K562 (cell line): ENCODE data around the gene CPLX1. TPM values are rescaled to one million over a fixed set of nuclear protein-coding genes. Genes with fewer than 3 reads are reported as not detected.

Experiments used
- ATAC-seq: fragments of 200-7000 bp; cut with Tn5 transposase; 3 replicates; pipeline ENCODE4 v1.9.1; 2020; ENCODE audit warnings: moderate library complexity
- BruUV-seq: library from RNA; stranded (reverse); fragments of 400-500 nt; replicated peaks from 2 replicates; lab custom pipeline; 2021; lab: Mats Ljungman, UMichigan
- CTCF ChIA-PET: fragments of 300-600 bp; formaldehyde crosslinking; extraction: SDS; loops from one replicate; lab custom pipeline; 2021; ENCODE audit warnings: low intra/inter-chr PET ratio; lab: Yijun Ruan, JAX
- POLR2A ChIA-PET: fragments of 300-600, 350-650 bp; sonication (Branson Sonifier 250); formaldehyde crosslinking; extraction: SDS; loops from one replicate; lab custom pipeline; 2021; ENCODE audit warnings: antibody characterized with exemption, inconsistent platforms; lab: Yijun Ruan, JAX
- DNase-seq, 4 experiments: peaks; one replicate each; pipeline versions ENCODE4 v3.0.0 to v3.0.0-alpha.2; 2011 to 2018; ENCODE audit warnings: low spot score in 3 of 4, mixed read lengths in 3 of 4; ENCODE audit errors: extremely low read depth in 1 of 4
- FAIRE-seq: peaks from 2 replicates; lab custom pipeline; 2011; peaks lifted over from hg19 to GRCh38; lab: Jason Lieb, UNC
- H2AFZ ChIP-seq: 2 replicates; pipeline ENCODE4 v1.6.0; 2011; ENCODE audit warnings: low read depth, low read length, control low read depth, inconsistent platforms
- H3K27ac ChIP-seq: fragments of 200-600 bp; 3 replicates; pipeline ENCODE4 v1.8.0; 2011; ENCODE audit warnings: low read depth, mild to moderate bottlenecking, control low read depth, inconsistent platforms, low read length, moderate library complexity, mixed read lengths; ENCODE audit errors: extremely low read depth
- H3K27me3 ChIP-seq, 2 experiments: fragments of 300-600 bp in 1 of 2; 2 replicates in 1 of 2; 3 replicates in 1 of 2; pipeline versions ENCODE4 v1.6.0 to v1.8.0; 2011; ENCODE audit warnings: inconsistent platforms in 2 of 2, low read length in 2 of 2, mild to moderate bottlenecking in 1 of 2, mixed read lengths in 1 of 2, moderate library complexity in 1 of 2; ENCODE audit not compliant: control insufficient read depth in 2 of 2, insufficient read depth in 2 of 2
- H3K36me3 ChIP-seq: fragments of 300-600 bp; 3 replicates; pipeline ENCODE4 v1.8.0; 2011; ENCODE audit warnings: mild to moderate bottlenecking, low read length, inconsistent platforms; ENCODE audit not compliant: control insufficient read depth, insufficient read depth
- H3K4me1 ChIP-seq, 2 experiments: fragments of 200-600 bp in 1 of 2; replicated peaks in 1 of 2; 2 replicates in 1 of 2; 3 replicates in 1 of 2; pipeline versions ENCODE4 v1.5.1 to v1.8.0; 2011; ENCODE audit warnings: inconsistent platforms in 2 of 2, low read length in 2 of 2, mild to moderate bottlenecking in 1 of 2, mixed read lengths in 1 of 2, moderate library complexity in 1 of 2; ENCODE audit not compliant: control insufficient read depth in 2 of 2, insufficient read depth in 2 of 2
- H3K4me2 ChIP-seq: 2 replicates; pipeline ENCODE4 v1.6.1; 2011; ENCODE audit warnings: low read length, control low read depth, inconsistent platforms, mixed read lengths; ENCODE audit not compliant: insufficient read depth
- H3K4me3 ChIP-seq: fragments of 200-600 bp; sonication (generic), shearing (Covaris generic); 2 replicates; pipeline ENCODE4 v1.5.1; 2016; ENCODE audit warnings: control low read depth, inconsistent platforms
- H3K79me2 ChIP-seq: fragments of 200-600 bp; 3 replicates; pipeline ENCODE4 v1.8.0; 2011; ENCODE audit warnings: low read length, inconsistent platforms; ENCODE audit not compliant: control insufficient read depth, insufficient read depth
- H3K9ac ChIP-seq, 2 experiments: 2 replicates each; pipeline versions ENCODE4 v1.6.0 to v1.6.1; 2011; ENCODE audit warnings: low read depth in 2 of 2, low read length in 2 of 2, control low read depth in 1 of 2, inconsistent platforms in 1 of 2, mild to moderate bottlenecking in 1 of 2, mixed read lengths in 1 of 2; ENCODE audit not compliant: insufficient read depth in 1 of 2
- H3K9me1 ChIP-seq: one replicate; pipeline ENCODE4 v1.6.0; 2011; ENCODE audit warnings: inconsistent platforms, mild to moderate bottlenecking, low read length, moderate library complexity; ENCODE audit not compliant: control insufficient read depth, insufficient read depth
- H3K9me3 ChIP-seq: replicated peaks from 2 replicates; pipeline ENCODE4 v1.5.1; 2011; ENCODE audit warnings: low read depth, low read length, inconsistent platforms; ENCODE audit not compliant: control insufficient read depth, insufficient read depth
- H4K20me1 ChIP-seq: replicated peaks from 2 replicates; pipeline ENCODE4 v1.6.1; 2011; ENCODE audit warnings: low read length, inconsistent platforms, mixed read lengths; ENCODE audit not compliant: control insufficient read depth, insufficient read depth
- ILK ChIP-seq: fragments of 450-650 bp; IDR thresholded peaks from 2 replicates; pipeline ENCODE4 v1.6.1; 2016; ENCODE audit warnings: missing genetic modification characterization, low read depth, mild to moderate bottlenecking, missing compliant biosample characterization, moderate library complexity, borderline replicate concordance
- NR4A1 ChIP-seq, 2 experiments: fragments of 250-450 bp in 1 of 2; fragments of 450-650 bp in 1 of 2; sonication (Bioruptor Pico) in 1 of 2; IDR thresholded peaks; 2 replicates each; pipeline versions ENCODE4 v1.4.0 to v1.6.1; 2016 to 2020; ENCODE audit warnings: mild to moderate bottlenecking in 2 of 2, missing compliant biosample characterization in 1 of 2, missing genetic modification characterization in 1 of 2, moderate library complexity in 1 of 2
- PRPF4 ChIP-seq: fragments of 200-400 bp; formaldehyde crosslinking; IDR thresholded peaks from one replicate; pipeline ENCODE4 v1.6.1; 2017; ENCODE audit warnings: low read length, low read depth, mild to moderate bottlenecking; ENCODE audit not compliant: insufficient read depth, poor library complexity, severe bottlenecking
- SIN3A ChIP-seq, 2 experiments: fragments of 150-350 bp in 1 of 2; IDR thresholded peaks; 2 replicates each; pipeline ENCODE4 v1.6.1; 2011 to 2016; ENCODE audit warnings: borderline replicate concordance in 2 of 2, low read depth in 2 of 2, low read length in 2 of 2, mild to moderate bottlenecking in 2 of 2, moderate library complexity in 2 of 2; ENCODE audit not compliant: control insufficient read depth in 1 of 2
- ZNF274 ChIP-seq: IDR thresholded peaks from 2 replicates; pipeline ENCODE4 v1.6.1; 2011; ENCODE audit warnings: low read depth, mild to moderate bottlenecking, low read length, moderate library complexity, borderline replicate concordance
- WGBS: fragments of 100-300 bp; shearing (Covaris generic); methylation state at CpG from one replicate; pipeline ENCODE4 v1.1.6; 2016; ENCODE audit warnings: low coverage, mixed read lengths; ENCODE audit not compliant: insufficient coverage; ENCODE audit errors: missing lambda C conversion rate; 5-methylcytosine and 5-hydroxymethylcytosine counted together
- in situ Hi-C: fragments of 300-500 bp; cut with MboI; formaldehyde crosslinking; loops from 4 replicates; pipeline ENCODE4 v1.15.0; 2018; ENCODE audit warnings: inconsistent platforms, mixed read lengths
- intact Hi-C: fragments of 100-400 bp; cut with micrococcal nuclease; formaldehyde crosslinking; loops from 2 replicates; pipeline ENCODE4 v1.14.2; 2022
- polyA plus RNA-seq, 8 experiments: library from polyadenylated mRNA; depleted of rRNA in 4 of 8; stranded (reverse) in 5 of 8; unstranded in 3 of 8; fragments of >200 nt; fragmentation: Nextera tagmentation in 2 of 8; fragmentation: Illumina TruSeq in 1 of 8; extraction: Ambion mirVana in 2 of 8; extraction: Trizol in 1 of 8; gene quantifications; 2 replicates each; pipeline versions ENCODE4 v1.2.1 to v1.2.3, GENCODE V29; 2011 to 2014; ENCODE audit warnings: inconsistent platforms in 1 of 8, missing spikeins in 1 of 8
- total RNA-seq, 7 experiments: library from RNA; depleted of rRNA in 6 of 7; stranded (reverse); fragments of >200 nt in 6 of 7; fragmentation: Illumina TruSeq in 2 of 7; extraction: Trizol in 2 of 7; gene quantifications; 2 replicates each; pipeline versions ENCODE4 v1.2.1 to v1.2.3, GENCODE V29; 2011 to 2021; ENCODE audit warnings: low replicate concordance in 1 of 7
- TF ChIP-seq, protein P1 (sequence below): fragments of 450-650 bp; IDR thresholded peaks from 2 replicates; pipeline ENCODE4 v1.6.1; 2016; ENCODE audit warnings: mild to moderate bottlenecking
- TF ChIP-seq, protein P2 (sequence below): sonication (generic); formaldehyde crosslinking; IDR thresholded peaks from 2 replicates; pipeline ENCODE4 v1.8.0; 2022; ENCODE audit warnings: mild to moderate bottlenecking, missing genetic modification reagents, borderline replicate concordance
- TF ChIP-seq, protein P3 (sequence below): fragments of 200-400 bp; formaldehyde crosslinking; IDR thresholded peaks from 2 replicates; pipeline ENCODE4 v1.6.1; 2017; ENCODE audit warnings: mild to moderate bottlenecking, low read depth, low read length, moderate library complexity
- TF ChIP-seq, protein P4 (sequence below): fragments of 450-650 bp; IDR thresholded peaks from 2 replicates; pipeline ENCODE4 v1.6.1; 2018; ENCODE audit warnings: mild to moderate bottlenecking, low read depth; ENCODE audit not compliant: partially characterized antibody

CPLX1 gene
- total and polyA plus RNA-seq, 9 of the 15 experiments (the other 6 are each of a cell fraction or from before 2014, with no cell fraction given), result 0.03 to 3.3 (median 0.17) TPM; not detected in 2

DNA sequence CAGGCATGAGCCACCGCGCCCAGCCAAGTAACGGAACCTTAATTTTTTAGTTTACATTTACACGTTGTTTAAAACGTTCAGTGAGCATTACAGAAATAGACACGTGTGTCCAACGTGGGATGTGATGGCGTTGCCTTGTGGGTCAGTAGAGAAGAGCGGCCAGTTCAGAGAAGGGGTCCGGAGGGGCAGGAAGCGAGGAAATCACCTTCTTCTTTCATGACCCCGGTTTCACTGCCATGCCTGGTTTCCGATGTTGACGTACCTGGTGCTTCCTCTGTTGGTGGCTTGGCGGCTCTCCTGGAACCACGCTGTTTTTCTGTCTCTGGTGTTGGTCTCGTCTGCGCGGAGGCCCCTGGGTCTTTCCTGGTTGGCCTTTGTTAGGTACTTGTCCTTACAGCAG is 77.5 kb downstream of the CPLX1 start (continued):
- TF ChIP-seq, protein P1, sequence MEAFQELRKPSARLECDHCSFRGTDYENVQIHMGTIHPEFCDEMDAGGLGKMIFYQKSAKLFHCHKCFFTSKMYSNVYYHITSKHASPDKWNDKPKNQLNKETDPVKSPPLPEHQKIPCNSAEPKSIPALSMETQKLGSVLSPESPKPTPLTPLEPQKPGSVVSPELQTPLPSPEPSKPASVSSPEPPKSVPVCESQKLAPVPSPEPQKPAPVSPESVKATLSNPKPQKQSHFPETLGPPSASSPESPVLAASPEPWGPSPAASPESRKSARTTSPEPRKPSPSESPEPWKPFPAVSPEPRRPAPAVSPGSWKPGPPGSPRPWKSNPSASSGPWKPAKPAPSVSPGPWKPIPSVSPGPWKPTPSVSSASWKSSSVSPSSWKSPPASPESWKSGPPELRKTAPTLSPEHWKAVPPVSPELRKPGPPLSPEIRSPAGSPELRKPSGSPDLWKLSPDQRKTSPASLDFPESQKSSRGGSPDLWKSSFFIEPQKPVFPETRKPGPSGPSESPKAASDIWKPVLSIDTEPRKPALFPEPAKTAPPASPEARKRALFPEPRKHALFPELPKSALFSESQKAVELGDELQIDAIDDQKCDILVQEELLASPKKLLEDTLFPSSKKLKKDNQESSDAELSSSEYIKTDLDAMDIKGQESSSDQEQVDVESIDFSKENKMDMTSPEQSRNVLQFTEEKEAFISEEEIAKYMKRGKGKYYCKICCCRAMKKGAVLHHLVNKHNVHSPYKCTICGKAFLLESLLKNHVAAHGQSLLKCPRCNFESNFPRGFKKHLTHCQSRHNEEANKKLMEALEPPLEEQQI, result no peak
- no peak for TF ChIP-seq PRPF4

DNA sequence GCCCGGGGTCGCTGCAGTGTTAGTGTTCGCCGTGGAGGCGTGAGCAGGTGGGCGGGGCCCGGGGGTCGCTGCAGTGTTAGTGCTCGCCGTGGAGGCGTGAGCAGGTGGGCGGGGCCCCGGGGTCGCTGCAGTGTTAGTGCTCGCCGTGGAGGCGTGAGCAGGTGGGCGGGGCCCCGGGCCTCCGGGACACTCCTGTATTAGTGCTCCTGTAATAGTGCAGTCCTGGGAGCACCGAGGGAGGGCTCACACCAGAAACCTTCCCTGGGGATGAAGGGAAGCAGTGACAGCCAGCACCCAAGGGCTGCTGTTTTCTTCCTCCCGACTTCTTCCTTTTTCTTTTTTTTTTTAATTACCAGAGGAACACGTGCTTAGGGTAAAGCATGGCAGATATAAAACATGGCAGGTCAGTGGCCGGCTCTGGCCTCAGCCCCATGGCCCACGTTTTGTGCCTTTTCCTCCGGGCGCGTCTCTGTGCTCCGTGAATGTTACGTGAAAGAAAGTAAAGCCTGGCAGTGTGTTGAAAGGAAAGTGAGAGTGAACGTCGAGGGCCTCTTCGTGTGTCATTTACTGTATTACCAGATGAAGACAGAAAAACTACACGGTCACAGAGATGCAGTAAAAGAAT is 78.3 kb downstream of the CPLX1 start:
- no peak overlapping the region for H3K4me3 ChIP-seq
- H3K9ac ChIP-seq, result no peak overlapping the region
- no peaks in the 10 kb centered on the region for H3K27me3 ChIP-seq
- intact Hi-C loops (no loop called here), in situ Hi-C loops (no loop called here)
- no peak overlapping the region for H3K27ac ChIP-seq
- no peak for FAIRE-seq
- BruUV-seq, result no TSS peak
- H4K20me1 ChIP-seq, result no peaks in the 10 kb centered on the region
- ATAC-seq, result no peak
- WGBS, result 99% methylated on average over 8 of the region's 34 CpGs
- no peak overlapping the region for H2AFZ ChIP-seq
- POLR2A ChIA-PET, result no interaction called here
- no peaks in the 10 kb centered on the region for H3K9me1 ChIP-seq
- DNase-seq, result no peak
- H3K9me3 ChIP-seq, result no peaks in the 10 kb centered on the region; the same call in 1 of the 2 replicates
- H3K4me2 ChIP-seq, result no peak overlapping the region
- peaks cover 7% of the 10 kb centered on the region; the same call in 1 of the 3 replicates for H3K79me2 ChIP-seq
- CTCF ChIA-PET, result no interaction called here
- peaks cover 0 to 17% of the 10 kb centered on the region in 2 experiments; a peak in 1 of 5 replicates for H3K4me1 ChIP-seq
- peaks cover 55% of the 10 kb centered on the region for H3K36me3 ChIP-seq
- TF ChIP-seq SIN3A (IDR thresholded peaks at IDR 0.05; ENCODE audit: borderline replicate concordance in 2 of 2, control insufficient read depth in 1 of 2, low read depth in 2 of 2, low read length in 2 of 2), result no peak
- TF ChIP-seq, protein P2, sequence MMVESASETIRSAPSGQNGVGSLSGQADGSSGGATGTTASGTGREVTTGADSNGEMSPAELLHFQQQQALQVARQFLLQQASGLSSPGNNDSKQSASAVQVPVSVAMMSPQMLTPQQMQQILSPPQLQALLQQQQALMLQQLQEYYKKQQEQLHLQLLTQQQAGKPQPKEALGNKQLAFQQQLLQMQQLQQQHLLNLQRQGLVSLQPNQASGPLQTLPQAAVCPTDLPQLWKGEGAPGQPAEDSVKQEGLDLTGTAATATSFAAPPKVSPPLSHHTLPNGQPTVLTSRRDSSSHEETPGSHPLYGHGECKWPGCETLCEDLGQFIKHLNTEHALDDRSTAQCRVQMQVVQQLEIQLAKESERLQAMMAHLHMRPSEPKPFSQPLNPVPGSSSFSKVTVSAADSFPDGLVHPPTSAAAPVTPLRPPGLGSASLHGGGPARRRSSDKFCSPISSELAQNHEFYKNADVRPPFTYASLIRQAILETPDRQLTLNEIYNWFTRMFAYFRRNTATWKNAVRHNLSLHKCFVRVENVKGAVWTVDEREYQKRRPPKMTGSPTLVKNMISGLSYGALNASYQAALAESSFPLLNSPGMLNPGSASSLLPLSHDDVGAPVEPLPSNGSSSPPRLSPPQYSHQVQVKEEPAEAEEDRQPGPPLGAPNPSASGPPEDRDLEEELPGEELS (CRISPR knock-in tag), result no peak
- TF ChIP-seq ILK (tag), result no peak
- no peak for TF ChIP-seq ZNF274
- TF ChIP-seq, protein P3, sequence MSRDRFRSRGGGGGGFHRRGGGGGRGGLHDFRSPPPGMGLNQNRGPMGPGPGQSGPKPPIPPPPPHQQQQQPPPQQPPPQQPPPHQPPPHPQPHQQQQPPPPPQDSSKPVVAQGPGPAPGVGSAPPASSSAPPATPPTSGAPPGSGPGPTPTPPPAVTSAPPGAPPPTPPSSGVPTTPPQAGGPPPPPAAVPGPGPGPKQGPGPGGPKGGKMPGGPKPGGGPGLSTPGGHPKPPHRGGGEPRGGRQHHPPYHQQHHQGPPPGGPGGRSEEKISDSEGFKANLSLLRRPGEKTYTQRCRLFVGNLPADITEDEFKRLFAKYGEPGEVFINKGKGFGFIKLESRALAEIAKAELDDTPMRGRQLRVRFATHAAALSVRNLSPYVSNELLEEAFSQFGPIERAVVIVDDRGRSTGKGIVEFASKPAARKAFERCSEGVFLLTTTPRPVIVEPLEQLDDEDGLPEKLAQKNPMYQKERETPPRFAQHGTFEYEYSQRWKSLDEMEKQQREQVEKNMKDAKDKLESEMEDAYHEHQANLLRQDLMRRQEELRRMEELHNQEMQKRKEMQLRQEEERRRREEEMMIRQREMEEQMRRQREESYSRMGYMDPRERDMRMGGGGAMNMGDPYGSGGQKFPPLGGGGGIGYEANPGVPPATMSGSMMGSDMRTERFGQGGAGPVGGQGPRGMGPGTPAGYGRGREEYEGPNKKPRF, result no peak
- TF ChIP-seq, protein P4, sequence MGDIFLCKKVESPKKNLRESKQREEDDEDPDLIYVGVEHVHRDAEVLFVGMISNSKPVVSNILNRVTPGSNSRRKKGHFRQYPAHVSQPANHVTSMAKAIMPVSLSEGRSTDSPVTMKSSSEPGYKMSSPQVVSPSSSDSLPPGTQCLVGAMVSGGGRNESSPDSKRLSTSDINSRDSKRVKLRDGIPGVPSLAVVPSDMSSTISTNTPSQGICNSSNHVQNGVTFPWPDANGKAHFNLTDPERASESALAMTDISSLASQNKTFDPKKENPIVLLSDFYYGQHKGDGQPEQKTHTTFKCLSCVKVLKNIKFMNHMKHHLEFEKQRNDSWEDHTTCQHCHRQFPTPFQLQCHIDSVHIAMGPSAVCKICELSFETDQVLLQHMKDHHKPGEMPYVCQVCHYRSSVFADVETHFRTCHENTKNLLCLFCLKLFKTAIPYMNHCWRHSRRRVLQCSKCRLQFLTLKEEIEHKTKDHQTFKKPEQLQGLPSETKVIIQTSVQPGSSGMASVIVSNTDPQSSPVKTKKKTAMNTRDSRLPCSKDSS, result no peak
- no peak for TF ChIP-seq NR4A1 (CRISPR knock-in tag; IDR thresholded peaks at IDR 0.05)
- TF ChIP-seq NR4A1 (tag; IDR thresholded peaks at IDR 0.05), result no peak
